HS-27A (cell line): ENCODE results near the gene ANKS1A.

Experiments
- DNase-seq: peaks from one replicate; pipeline ENCODE4 v3.0.0-alpha.2; 2012; ENCODE audit warnings: low read depth, missing footprints

The ANKS1A gene

DNA sequence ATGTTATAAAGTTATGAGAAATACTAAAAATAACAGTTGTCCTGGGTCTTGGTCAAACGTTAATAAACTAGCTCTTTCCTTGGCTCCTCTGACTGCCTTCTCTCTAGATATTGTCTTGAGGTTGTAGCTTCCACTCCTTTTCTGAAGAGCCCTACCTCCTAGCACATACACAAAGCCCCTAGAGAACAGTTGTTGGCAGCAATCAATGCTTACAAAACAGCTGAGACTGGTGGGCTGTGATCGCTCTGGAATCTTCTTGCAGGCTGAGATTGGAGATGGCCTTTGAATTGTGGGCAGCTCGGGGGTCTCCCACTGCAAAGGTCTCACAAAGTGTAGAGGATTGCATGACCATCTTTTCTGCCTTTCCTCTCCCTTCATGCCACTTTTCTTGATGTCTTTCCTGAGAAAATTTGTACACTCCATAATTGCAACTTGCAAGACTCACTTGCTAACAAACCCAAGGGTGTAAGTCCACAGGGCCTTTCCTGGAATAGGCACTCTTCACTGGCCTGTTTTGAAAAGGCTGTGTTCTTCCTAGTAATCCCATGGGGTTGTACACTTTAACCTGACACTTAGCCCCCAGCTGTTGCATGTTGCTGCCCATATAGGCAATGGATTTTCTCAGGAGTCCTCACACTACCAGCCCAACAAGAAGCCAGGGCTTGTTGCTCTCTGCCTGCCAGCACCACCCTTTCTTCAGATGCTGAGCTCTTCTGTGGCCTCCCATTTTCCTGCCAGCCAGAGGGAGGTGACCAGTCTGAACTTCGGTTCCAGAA lies 152.2 kb downstream of the ANKS1A start:
- no peak for DNase-seq

DNA sequence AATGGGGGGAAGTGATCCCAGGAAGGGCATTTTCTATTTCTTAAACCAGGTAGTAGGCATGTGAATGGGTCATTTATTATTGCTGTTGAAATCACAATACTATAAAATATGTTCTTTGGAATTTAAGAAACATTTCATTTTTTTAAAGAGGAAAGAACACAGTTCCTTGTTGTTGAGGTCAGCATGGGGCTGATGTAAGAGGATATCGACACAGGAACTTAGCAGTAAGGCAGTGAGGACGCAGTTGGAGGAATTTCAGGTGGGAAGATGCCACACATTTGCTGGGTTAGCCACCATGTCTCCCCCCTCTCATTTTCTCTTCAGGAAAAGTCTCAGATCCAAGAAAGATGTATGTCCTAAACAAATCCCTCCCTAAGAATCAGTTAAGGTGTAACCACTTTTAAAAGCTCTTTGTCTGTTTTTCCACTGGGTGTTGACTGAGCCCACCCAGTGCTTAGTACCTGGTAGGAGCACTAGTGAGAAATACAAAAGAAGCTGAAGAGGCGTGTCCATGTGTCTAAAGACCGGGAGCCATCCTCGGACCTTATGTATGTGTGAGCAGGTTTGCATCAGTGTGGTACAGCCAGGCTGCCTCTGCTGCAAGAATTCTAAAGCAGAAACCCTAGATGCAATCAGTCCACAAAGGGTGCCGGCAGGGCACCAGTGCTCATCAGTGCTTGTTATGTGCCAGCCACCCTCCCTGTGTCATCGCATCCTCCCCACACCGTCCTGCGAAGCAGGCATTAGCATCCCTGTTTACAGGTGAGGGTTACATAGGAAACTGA lies 153.2 kb downstream of the ANKS1A start:
- DNase-seq = no peak

DNA sequence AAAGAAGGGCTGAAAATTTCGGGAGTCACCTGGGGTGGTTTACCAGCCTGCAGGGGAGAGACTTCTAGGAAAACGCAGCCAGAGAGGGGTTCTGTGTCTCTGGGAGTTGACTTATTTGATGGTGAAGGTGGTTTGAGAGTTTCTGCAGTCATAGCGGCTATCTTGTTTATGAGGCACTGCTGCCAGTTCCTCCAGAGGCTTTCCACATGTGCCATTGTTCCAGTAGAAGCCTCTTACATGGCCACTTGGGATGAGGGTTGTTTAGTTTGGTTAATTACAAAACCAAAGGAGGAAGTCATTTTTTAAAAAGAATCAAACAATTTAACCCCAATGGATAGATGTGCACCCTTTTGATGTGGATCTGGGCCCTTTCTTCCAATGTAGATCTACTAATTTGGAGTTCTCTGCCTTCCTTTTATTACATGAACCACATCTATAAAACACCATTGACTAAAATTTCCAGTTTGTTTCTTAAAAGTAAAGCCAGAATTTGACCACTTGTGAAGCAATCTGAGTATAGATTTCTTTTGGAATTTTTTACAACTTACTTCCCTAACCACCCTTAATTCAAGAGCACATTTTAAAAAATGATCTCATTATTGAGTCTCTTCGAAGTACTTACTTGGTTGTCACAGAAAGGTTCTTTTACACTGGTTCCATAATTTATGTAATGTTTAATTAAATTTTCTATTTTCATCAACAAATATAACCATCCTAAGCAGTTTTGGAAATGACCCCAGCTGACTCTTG lies 154.5 kb downstream of the ANKS1A start:
- no peak for DNase-seq

DNA sequence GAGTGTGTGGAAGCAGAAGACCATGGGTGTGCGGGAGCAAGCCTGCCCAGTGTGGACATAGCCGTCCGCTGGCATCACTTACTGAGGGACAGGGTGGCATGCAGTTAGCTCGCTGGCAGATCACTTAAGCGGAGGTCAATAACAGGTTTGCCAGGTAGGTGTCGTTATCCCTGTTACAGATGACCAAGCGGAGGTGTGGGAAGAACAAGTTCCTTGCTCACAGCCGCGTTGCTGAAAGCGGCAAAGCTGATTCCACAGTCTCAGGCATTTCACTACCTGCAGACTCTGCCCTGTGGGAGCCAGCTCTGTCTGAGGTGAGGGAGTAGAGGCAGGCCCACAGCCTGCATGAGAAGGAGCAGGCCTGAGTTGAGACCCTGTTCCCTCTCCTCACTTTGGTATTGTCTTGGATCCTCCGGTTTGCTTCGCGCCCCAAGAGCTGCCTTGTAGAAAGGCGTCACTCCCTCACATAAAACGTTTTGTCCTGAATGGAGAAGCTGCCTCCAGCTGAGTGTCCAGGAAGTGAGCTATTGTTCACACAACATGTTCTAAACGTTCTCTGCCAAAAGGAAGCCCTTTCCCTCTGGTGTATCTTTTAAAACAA lies 155.2 kb downstream of the ANKS1A start:
- DNase-seq = no peak

DNA sequence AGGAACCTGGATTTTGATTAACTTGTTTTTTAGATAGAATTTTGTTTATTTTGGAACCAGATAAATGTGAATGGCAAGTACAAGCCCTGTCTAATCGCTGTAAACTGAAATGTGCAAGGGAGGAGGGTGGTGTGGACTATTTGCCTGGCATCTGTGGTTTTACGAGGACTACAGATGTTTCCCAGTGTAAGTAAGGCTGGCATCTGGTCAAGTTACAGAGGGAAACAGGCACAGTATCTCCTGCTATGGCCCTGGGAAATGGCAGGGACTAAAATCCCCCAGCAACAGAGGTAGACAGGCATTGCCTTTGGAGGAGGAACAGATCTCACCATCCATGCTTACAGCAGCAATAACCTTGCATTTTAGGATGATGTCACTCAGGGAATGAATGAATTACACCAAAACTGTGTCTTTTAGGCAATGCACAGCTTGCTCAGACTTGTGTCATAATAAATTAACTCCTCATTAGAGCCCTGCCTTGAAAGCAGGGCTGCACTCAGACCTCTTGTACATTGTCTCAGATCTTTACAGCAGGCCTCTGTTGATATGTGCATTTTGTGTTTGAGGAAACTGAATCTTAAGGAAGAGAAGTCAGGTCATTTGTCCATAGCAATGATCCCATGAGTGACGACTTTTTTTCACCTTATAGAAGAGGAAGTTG lies 155.8 kb downstream of the ANKS1A start:
- no peak for DNase-seq

DNA sequence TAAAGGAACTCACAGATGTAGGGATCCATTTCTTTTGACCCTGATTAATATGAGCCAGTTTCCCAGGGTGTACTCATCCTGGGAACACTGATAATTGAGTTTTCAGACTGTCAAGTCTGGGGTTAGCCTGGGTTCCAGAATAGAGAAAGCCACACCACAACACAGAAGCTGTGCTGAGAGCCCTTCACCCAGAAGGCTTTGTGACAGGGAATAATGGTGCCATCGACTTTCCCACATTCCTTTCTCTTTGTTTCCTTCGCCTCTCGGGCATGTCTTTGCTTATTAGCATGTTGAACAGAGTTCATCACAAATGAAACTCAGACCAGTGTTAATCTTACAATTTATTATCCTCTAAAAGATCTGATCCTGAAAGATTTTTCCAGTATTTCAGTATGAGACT lies 157.0 kb downstream of the ANKS1A start:
- no peak for DNase-seq

DNA sequence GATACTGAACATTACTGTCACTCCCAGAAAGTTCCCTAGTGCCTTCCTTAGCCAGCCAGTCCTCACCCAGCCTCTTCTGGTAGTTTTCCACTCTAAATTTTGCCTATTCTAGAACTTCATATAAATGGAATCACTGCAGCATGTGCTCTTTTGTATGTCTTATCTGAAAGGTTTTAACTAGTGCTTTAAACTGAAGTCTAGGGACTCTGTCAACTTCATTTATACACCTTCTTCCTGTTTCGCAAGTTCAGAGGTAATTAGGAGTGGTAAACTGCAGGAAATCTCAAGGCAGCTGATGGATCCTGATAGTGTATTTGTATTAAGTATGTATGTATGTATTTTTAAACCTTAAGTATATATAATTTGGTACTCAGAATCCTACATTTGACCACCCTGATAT lies 157.8 kb downstream of the ANKS1A start:
- DNase-seq = no peak

DNA sequence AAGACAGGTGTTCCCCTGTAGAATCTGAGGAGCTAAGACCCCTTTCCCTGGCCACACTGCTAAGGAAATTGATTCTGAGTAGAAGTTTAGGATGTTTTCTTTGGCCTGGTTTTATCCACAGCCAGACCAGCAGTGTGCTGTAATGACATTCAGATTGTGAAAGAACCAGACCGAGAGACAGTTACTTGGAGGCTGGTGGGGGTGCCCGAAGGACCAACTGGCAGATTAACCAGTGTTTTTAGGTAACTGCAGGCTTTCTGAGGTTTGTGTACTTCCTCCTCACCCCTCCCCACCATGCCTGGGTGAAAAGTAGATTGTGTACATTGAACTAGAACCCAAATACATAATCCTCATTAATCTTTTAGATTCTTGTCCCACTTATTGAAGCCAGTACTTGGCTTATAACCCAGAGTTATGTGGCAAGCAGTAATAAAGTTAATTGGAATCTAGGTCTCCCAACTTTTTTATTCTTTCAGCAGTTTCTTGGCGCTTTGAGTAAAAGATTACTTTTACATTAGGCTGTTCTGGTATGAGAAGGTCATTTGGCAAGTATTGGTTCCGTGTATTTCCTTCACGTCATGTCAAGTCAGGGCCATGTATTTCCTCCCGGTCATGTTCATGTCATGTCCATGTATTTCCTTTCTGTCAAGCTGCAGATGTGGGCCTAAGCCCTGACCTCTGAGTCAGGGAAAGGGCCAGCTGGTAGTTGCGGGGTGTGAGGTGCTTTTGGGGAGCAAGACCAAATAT lies 158.4 kb downstream of the ANKS1A start:
- DNase-seq = no peak

DNA sequence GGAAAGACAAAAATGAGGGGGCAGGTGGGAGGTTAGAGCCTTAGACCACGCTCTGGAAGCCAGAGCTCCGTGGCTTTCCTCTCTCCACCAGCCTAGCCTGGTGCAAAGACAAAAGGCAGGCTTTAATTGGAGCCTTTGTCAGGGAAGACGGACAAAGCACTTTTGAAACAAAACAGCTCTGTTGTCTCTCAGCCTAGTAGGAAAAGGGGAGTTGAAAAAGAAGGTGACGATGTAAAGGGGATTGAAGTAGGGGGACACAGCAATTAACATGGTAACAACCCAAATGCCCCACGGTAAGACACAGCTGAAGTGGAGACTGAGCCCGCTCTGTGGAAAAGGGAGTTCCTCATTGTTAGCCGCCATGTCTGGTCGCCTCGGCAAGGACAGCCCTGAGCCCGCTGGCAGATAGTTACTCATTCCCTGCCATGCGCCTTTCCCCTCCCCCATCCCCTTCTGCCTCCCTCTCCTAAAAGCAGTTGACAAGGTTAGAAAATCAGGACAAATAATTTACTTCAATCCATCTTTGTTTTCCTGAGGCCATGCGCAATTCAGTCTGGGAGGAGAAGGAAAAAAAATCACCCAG lies 159.1 kb downstream of the ANKS1A start:
- no peak for DNase-seq

DNA sequence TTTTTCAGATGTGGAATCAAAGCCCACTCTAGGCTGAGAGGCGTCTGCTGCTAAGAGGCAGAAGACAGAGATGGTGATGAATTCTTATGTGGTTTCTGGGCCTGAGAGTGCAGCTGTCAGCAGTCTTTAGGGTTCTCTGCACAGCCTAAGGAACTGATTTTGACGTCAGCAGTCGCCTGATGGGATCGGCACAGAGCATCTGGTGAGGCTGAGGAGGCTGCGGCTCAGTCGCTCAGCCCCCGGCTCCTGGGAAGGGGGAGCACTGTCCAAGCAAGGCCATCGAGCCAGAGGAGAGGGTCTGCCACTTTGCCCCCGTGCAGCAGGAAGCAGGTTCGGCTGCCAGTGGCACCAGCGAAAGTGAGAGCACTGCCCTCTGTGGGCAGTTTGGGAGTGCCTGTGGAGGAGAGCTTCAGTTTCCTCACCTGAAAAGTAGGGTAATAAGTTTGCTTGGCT lies 159.6 kb downstream of the ANKS1A start:
- DNase-seq = no peak

DNA sequence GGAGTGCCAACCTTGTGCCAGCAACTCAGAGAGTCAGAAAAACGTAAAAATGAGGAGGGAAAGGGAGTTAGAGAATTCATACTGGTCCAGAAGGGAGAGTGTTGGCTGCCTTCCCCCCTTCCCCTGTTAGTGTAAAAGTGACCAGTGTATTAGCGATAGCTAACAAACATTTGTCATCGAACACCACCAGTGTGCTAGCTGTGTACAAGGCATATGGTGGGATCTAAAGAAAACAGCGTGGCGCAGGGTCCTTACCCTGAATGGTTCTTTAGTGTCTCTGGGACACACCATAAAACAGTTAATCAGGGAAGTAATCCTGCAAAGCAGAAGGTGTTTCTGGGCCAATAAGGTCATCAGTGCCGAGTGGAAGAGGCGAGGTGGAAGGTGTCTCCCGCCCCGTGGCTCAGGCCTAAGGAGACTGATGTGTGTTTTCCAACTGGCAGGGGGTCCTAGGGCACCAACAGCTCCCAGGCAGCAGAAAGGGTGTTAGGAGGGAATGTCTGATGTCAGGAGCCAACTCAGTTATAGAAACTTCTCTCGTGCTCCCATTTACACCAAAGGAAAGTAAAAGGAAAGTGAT lies 160.2 kb downstream of the ANKS1A start:
- no peak for DNase-seq

DNA sequence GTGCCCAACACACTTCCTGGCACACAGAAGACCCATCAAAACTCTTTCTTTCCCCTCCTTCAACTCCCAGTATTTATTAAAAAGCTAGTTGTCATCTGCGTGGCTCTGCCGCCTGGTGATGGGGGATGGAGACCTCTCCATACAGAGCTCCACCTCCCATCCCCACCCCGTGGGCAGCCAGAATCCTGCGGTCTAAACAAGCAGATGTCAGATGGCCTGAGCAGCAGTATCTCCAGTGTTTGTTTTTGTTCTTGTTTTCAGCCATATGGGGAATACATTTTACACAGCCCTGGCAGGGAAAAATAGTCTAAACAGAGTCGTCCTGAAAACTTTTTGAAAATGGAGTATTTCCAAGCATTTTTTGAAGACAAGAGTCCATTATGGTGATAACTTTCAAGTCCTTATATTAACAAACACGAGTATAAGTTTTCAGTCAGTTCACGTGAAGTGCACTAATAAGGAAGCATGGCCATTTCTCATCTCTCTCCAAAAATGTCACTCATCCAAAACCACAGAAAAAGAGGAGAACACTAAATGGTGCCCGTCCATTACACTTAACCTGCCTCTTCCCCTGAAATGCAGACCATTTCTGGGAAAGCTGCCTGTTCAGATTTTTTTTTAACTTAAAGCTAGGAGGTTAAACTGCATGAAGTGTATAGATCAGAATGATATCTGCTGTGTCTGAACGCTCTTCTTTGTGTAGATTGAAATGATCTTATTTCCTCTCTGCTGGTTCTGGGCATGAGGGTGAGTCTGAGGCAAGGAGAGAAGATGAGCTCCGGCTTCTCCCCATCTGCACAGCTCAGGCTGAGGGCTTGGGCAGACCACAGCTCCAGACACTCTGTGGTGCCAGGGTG lies 161.1 kb downstream of the ANKS1A start:
- DNase-seq = no peak

DNA sequence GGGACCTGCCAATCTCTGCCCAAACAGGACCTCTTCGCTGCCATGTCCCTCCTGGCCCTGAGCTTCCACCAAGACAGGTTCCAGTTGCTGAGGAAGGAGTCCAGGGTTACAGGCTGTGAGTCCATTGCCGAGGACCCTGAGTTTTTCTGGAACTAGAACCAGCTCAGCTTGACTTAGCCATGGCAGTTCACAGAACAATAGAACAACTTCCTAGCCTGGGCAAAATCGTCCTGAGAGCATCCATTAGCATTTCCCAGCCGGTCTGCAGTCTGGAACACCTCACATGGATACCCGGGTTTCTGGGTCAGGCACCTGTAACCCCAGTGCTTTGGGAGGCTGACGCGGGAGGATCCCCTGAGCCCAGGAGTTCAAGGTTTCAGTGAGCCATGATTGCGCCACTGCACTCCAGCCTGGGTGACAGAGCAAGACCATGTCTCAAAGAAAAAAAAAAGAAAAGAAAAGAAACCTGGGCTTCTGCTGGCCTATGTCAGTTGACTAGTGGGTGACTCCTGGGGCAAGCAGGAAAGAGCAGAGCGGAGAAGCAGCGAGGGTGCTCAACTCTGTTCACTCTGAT lies 161.8 kb downstream of the ANKS1A start:
- no peak for DNase-seq

DNA sequence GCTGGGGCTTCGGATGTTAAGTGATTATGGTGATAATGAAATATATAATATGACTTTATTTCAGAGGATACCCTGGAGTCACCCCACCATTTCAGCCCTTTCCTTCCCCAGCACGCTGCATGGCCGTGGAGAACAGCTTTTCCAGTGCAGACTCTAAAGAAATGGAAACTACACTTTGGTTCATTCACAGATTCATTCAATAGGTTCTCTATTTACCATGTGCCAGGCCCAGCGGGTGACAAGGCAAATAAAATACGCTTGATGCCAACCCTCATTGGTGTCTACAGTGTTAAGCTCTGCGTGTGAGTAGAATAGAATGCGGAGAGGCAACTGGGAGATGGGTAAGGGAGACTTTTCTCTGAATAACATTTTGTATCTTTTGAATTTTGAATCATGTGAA lies 162.3 kb downstream of the ANKS1A start:
- DNase-seq = no peak

DNA sequence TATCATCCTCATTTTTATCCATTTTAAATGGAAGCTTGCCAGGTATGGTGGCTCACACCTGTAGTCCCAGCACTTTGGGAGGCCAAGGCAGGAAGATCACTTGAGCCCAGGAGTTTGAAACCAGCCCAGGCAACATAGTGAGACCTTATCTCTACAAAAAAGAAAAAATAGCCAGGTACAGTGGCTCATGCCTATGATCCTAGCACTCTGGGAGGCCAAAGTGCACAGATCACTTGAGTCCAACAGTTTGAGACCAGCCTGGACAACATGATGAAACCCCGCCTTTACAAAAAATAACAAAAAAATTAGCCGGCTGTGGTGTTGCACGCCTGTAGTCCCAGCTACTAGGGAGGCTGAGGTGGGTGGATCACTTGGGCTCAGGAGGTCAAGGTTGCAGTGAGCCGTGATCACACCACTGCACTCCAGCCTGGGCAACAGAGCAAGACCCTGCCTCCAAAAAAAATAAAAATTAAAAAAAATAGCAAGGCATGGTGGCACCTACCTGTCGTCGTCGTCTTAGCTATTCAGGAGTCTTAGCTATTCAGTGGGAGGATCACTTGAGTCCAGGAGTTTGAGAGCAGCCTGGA lies 163.0 kb downstream of the ANKS1A start:
- no peak for DNase-seq

DNA sequence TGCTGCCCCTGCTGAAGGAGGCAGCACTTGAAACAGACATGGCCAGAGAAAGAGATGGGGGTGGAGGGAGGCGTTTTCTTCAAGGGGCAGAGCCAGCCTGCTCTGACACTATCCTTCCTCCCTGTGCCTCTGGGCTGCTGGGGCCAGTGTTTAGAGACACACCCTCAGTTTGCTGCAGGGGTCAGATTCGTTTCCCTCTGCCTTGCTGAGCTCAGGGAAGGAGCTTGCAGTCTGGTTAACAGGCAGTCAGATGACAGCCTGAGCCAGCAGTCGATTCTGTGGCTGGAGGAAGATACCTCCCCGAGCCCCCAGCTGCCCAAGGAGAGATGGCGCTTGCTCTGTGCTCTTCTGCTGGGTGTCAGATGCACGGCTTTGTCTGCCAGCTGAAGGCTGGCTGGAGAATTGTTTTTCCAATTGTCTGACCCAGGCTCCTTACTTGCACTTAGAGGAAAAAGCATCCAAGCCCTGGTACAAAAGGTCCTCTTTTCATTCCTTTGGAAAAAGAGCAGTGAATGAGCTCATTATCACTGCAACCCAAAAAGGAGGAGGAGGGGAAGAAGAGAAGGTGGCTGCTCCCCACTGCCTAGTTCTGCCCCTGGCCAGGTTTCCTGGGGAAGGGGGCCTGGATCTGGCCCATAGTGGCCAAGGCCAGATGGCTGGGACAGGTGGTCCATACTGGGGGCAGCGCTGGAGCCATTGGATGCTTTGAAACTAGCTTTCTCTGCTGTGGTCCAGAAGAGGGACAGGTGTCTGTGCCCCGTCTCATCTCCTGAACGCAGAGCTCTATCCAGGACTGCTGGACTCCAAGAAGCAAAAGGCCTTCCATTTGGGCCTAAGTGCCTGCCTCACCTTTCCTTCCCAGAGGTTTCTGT lies 163.9 kb downstream of the ANKS1A start:
- DNase-seq = no peak

DNA sequence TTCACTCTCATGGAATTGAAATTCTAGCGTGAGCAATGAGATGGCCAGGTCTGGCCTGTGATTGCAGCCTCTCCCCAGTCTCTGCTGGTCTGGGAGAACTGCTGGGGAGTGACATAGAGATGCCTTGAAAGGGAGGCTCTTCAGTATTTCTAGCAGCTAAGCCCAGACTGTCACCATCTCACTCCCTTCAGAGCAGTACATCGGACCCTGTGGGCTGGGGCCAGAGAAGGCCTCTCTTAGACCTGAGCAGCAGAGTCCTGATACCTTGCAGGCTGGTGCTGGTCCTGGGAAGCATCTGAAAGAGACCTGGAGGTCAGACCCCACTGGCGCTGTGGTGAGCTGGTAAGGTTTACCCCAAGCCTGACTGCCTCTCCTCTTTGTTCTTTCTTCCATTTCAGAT lies 164.6 kb downstream of the ANKS1A start:
- DNase-seq = no peak
